ENCODE measurements around the gene TLX3. TPM values are rescaled to one million over a fixed set of nuclear protein-coding genes. Genes with fewer than 3 reads are reported as not detected.

TLX3 gene
- total RNA-seq, 1 donor from 2014 or later: not detected

DNA sequence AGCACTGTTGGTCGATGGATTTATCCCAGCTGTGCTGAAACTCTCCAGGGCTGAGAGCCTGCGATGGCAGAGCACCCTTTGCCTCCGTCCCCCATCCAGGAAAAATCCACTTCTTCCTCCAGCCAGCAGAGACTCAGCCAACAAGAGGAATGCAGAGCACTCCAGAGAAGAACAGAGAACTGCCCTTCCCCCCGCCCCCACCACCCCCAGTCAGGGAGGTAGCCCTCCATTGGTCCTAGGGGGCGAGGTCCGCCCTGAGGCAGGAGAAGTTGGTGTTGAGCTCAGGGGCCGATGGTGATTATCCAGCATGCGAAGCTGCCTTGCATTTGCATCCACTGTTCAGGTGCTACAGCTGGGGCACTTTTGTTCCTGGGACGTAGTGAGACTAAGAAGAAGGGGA, 9.0 kb downstream of the TLX3 start:
- Histone ChIP-seq H4K20me1 (ENCODE audit: low read depth) (peaks cover 62% of the 10 kb centered on the region), H3K4me3 (no peak overlapping the region), H3K79me2 (ENCODE audit: low read depth) (no peaks in the 10 kb centered on the region), H2AFZ (replicated peaks) (no peak overlapping the region), H3K4me2 (peak overlapping the region; percentile 44), H3K9me3 (ENCODE audit: low read depth) (no peaks in the 10 kb centered on the region), H3F3A (ENCODE audit: low read depth) (peaks cover 20% of the 10 kb centered on the region), H3K36me3 (no peaks in the 10 kb centered on the region), H3K27ac (no peak overlapping the region), H3K27me3 (peaks cover 100% of the 10 kb centered on the region), H3K9ac (no peak overlapping the region), H3K4me1 (peaks cover 10% of the 10 kb centered on the region)
- H3K27ac Mint-ChIP-seq: no peak overlapping the region
- peaks cover 77% of the 10 kb centered on the region for H3K27me3 Mint-ChIP-seq (ENCODE audit: insufficient read depth, low read depth)
- peak; percentile 60 for DNase-seq (ENCODE audit: low spot score)
- H3K9me3 Mint-ChIP-seq: peaks cover 3% of the 10 kb centered on the region
- H3K4me1 Mint-ChIP-seq: peaks cover 8% of the 10 kb centered on the region
- H3K4me3 Mint-ChIP-seq: no peak overlapping the region
- TF ChIP-seq EZH2phosphoT487 (IDR thresholded peaks at IDR 0.05) (no peak), EZH2 (IDR thresholded peaks at IDR 0.05) (no peak)
- TF ChIP-seq, protein P1, sequence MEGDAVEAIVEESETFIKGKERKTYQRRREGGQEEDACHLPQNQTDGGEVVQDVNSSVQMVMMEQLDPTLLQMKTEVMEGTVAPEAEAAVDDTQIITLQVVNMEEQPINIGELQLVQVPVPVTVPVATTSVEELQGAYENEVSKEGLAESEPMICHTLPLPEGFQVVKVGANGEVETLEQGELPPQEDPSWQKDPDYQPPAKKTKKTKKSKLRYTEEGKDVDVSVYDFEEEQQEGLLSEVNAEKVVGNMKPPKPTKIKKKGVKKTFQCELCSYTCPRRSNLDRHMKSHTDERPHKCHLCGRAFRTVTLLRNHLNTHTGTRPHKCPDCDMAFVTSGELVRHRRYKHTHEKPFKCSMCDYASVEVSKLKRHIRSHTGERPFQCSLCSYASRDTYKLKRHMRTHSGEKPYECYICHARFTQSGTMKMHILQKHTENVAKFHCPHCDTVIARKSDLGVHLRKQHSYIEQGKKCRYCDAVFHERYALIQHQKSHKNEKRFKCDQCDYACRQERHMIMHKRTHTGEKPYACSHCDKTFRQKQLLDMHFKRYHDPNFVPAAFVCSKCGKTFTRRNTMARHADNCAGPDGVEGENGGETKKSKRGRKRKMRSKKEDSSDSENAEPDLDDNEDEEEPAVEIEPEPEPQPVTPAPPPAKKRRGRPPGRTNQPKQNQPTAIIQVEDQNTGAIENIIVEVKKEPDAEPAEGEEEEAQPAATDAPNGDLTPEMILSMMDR (IDR thresholded peaks at IDR 0.05): no peak
- H3K36me3 Mint-ChIP-seq: no peaks in the 10 kb centered on the region

DNA sequence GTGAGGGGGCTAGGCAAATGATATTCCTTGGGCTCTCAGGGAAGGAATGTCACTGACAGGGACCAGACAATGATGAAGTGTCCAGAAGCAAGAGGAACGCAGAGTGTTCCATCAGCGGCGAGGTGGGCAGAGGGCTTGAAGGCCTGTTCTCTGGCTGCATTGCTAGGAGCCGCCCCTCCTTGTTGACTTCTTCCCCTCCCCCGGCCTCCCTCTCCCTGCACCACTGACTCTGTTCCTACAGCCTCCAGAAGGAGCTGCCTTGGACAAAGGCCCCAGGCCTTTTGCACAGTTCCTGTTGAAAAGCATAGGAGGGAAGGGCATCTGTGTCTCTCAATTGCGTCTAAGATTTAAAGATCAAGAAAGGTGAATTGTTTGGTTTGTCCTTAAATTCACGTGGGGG, 12.4 kb downstream of the TLX3 start:
- H3K9me3 Mint-ChIP-seq: no peaks in the 10 kb centered on the region
- no peak overlapping the region for H2AFZ ChIP-seq (replicated peaks)
- H3K4me1 ChIP-seq: peaks cover 10% of the 10 kb centered on the region
- H3K36me3 ChIP-seq: no peaks in the 10 kb centered on the region
- H4K20me1 ChIP-seq (ENCODE audit: low read depth): peaks cover 28% of the 10 kb centered on the region
- peaks cover 60% of the 10 kb centered on the region for H3K27me3 Mint-ChIP-seq (ENCODE audit: insufficient read depth, low read depth)
- no peak overlapping the region for H3K27ac ChIP-seq
- H3K4me3 Mint-ChIP-seq: no peak overlapping the region
- H3K79me2 ChIP-seq (ENCODE audit: low read depth): no peaks in the 10 kb centered on the region
- H3K4me1 Mint-ChIP-seq: no peaks in the 10 kb centered on the region
- no peak overlapping the region for H3K4me3 ChIP-seq
- TF ChIP-seq EZH2phosphoT487 (IDR thresholded peaks at IDR 0.05): no peak
- TF ChIP-seq EZH2 (IDR thresholded peaks at IDR 0.05): no peak
- TF ChIP-seq, protein P1 (IDR thresholded peaks at IDR 0.05): no peak
- no peak overlapping the region for H3K9ac ChIP-seq
- no peak overlapping the region for H3K27ac Mint-ChIP-seq
- H3K36me3 Mint-ChIP-seq: no peaks in the 10 kb centered on the region
- peaks cover 100% of the 10 kb centered on the region for H3K27me3 ChIP-seq
- peak; percentile 10 for DNase-seq (ENCODE audit: low spot score)
- no peaks in the 10 kb centered on the region for H3K9me3 ChIP-seq (ENCODE audit: low read depth)
- H3K4me2 ChIP-seq: no peak overlapping the region
- H3F3A ChIP-seq (ENCODE audit: low read depth): peaks cover 15% of the 10 kb centered on the region

DNA sequence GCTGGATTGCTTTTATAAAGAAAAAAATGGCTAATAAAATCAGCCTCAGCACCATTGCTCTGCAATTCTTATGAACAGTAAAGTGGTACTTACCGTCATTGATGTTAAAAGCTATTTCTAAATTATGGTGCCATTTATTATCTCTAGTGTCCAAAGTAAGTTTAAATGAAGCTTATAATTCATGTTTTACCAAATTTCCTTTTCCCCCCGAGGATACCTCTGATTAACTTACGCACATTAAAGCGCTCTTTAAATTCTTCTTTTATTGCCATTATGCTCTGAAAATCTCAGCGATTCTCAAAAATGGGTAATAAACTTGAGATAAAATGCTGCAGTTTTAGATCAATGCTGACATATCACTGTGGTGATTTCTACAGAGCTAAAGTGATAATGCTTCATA, 13.5 kb downstream of the TLX3 start:
- no peaks in the 10 kb centered on the region for H3K36me3 Mint-ChIP-seq
- no peak for TF ChIP-seq EZH2phosphoT487 (IDR thresholded peaks at IDR 0.05)
- TF ChIP-seq, protein P1 (IDR thresholded peaks at IDR 0.05): no peak
- no peak for TF ChIP-seq EZH2 (IDR thresholded peaks at IDR 0.05)
- H3K27me3 ChIP-seq: peaks cover 100% of the 10 kb centered on the region
- no peaks in the 10 kb centered on the region for H3K9me3 ChIP-seq (ENCODE audit: low read depth)
- H3K79me2 ChIP-seq (ENCODE audit: low read depth): no peaks in the 10 kb centered on the region
- no peak overlapping the region for H3K4me2 ChIP-seq
- no peaks in the 10 kb centered on the region for H3K4me1 Mint-ChIP-seq
- H3K9ac ChIP-seq: no peak overlapping the region
- H3K9me3 Mint-ChIP-seq: no peaks in the 10 kb centered on the region
- H3K27ac ChIP-seq: no peak overlapping the region
- no peak overlapping the region for H3K4me3 Mint-ChIP-seq
- peaks cover 17% of the 10 kb centered on the region for H4K20me1 ChIP-seq (ENCODE audit: low read depth)
- peaks cover 6% of the 10 kb centered on the region for H3K4me1 ChIP-seq
- no peak for DNase-seq (ENCODE audit: low spot score)
- H2AFZ ChIP-seq (replicated peaks): no peak overlapping the region
- H3K27me3 Mint-ChIP-seq (ENCODE audit: insufficient read depth, low read depth): peaks cover 50% of the 10 kb centered on the region
- H3K27ac Mint-ChIP-seq: no peak overlapping the region
- no peak overlapping the region for H3K4me3 ChIP-seq
- no peaks in the 10 kb centered on the region for H3K36me3 ChIP-seq
- peaks cover 12% of the 10 kb centered on the region for H3F3A ChIP-seq (ENCODE audit: low read depth)
